ENCODE results near the gene VEZT.
"Not testable (repeated sequence)": the region's sequence is repeated elsewhere in the genome, so short reads cannot be mapped to it uniquely, and the experiment has no call there.

- not testable (repeated sequence) for TF ChIP-seq CTCF (IDR thresholded peaks at IDR 0.05; ENCODE audit: low read length); EZH2 (IDR thresholded peaks at IDR 0.05; ENCODE audit: borderline replicate concordance, low read length)
These were observed 16.6 kb downstream of the VEZT start for GRCh38 chr12:95234187-95234586.

All from OCI-LY1 (cell line).